Stomach (tissue), 4 donors: Measurements from ENCODE around the gene ARHGAP40.

Experiments used
- CTCF ChIP-seq, 7 experiments: fragments of 450-650 bp in 4 of 7; fragments of 200-600 bp in 3 of 7; sonication (generic) in 3 of 7; IDR thresholded peaks; one replicate each; pipeline ENCODE4 v1.5.1; 2016 to 2019; ENCODE audit warnings: antibody characterized with exemption in 7 of 7, control low read depth in 2 of 7, mild to moderate bottlenecking in 1 of 7
- POLR2AphosphoS5 ChIP-seq, 3 donors: sonication (generic); formaldehyde crosslinking; IDR thresholded peaks; one replicate each; pipeline ENCODE4 v1.6.1; 2016; ENCODE audit warnings: antibody characterized with exemption in 3 of 3

GRCh38 chr20:38644588-38645260 lies 43.1 kb downstream of the ARHGAP40 start:
- TF ChIP-seq CTCF (IDR thresholded peaks at IDR 0.05) = no peak
- TF ChIP-seq POLR2AphosphoS5 (IDR thresholded peaks at IDR 0.05) = no peak
